NCI-H2196 treated with DMSO at 0.1 percent for 48 hours (cell line): ENCODE results near the gene ALG2.
"Not testable (repeated sequence)": the region's sequence is repeated elsewhere in the genome, so short reads cannot be mapped to it uniquely, and the experiment has no call there.

Experiments used
- DNase-seq: peaks from one replicate; lab custom pipeline; 2025; ENCODE audit not compliant: unreplicated experiment; lab: John Stamatoyannopoulos, UW

The ALG2 gene

DNA sequence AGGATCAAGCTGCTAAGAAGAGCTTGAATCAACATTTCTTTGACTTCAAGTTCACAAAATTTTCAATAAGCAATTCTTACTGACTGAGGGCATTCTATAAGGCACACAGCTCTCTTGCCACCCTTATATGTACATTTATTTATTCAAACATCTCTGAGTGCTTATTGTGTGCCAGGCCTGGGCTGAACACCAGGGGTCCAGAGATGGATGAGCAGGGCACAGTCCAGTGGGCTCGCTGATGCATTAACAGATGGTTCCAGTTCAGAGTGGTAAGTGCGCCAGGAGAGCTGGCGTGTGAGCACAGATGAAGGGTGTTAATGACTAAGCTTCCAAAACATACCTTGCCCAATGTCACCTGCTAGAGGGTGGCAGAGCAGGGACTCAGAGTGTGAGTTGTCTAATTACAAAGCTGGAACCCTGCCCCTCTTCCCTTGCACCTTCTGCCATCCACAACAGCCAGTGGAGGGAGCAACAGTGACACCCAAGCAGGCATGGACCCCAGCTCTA, 24.6 kb downstream of the ALG2 start:
- DNase-seq: no peak

GRCh38 chr9:99196484-99196883, 25.3 kb downstream of the ALG2 start:
- not testable (repeated sequence) for DNase-seq

GRCh38 chr9:99193466-99193821, 28.3 kb downstream of the ALG2 start:
- DNase-seq: no peak

GRCh38 chr9:99192786-99193465, 28.8 kb downstream of the ALG2 start:
- DNase-seq: no peak

GRCh38 chr9:99190597-99191283, 31.0 kb downstream of the ALG2 start:
- no peak for DNase-seq

DNA sequence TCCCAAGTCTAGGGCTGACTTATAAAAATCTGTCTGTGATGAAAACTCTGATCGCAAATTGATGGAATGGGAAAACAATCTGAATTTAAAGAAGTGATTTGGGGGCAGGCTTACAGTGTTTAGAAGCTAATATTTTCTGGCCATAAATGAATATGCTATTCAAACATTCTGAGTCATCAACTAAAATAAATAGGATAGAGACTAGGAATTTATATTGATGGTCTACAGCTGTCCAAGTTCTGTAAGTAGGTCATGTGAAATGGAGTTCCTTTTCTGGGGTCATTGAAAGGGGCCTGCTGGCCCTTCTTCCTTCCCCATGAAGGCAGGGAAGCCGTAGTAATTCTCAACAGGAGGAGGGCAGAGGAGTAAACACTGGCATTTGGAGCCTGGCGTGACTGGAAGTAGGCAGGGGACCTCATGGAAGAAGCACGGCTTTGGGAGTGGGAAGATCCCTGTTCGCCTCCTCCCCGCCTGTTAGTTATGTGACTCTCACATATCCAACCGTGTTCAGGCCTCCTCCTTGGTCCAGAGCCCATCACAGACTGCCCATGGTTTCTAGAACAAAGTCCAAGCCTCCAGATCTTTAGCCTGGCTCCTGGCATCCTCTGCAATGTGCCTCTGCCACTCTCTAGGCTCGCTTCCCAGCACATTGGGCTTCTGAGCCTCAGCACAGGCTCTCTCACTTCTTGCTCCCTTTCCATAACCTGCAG, 31.7 kb downstream of the ALG2 start:
- DNase-seq: no peak

GRCh38 chr9:99189186-99189585, 32.6 kb downstream of the ALG2 start:
- no peak for DNase-seq

- DNase-seq: no peak
Observed at GRCh38 chr9:99187311-99187710, 34.4 kb downstream of the ALG2 start.

DNA sequence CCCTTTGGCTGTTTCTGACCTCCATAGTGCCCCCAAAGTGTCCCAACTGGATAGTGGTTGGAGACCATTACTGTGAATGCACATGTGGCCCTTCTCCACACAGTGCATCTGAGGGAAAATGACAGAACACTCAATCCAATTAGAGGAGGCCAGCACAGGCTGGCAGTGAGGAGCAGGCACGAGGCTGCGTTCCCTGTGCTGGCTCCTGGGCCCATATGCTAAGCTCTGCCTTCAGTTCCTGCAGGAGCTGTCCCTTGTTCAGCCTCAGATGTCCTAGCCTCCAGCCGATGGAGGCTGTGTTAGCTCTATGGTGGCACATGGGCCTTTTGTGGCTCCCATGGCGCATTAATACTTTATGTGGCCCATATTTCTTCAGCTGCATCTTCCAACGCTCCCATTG, 35.8 kb downstream of the ALG2 start:
- no peak for DNase-seq

GRCh38 chr9:99185348-99185632, 36.5 kb downstream of the ALG2 start:
- no peak for DNase-seq

GRCh38 chr9:99184475-99185347, 37.0 kb downstream of the ALG2 start:
- DNase-seq: peak; percentile 79

DNA sequence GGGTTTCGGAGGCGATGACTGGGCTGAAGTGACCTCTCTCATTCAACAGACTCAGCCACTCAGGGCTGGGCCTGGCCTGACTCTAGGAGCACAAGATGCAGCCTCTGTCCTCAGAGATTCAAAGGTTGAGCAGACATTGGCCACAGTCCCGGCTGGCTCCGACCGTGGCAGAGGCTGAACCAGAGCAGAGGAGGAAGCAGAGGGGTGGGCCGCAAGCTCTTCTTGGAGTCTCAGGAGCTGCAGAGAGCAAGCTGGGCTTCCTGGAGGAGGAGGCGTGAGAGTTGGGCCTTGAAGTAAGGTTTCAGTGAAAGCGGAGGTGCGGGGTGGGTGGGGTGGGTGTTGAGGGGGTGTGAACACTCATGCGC, 37.6 kb downstream of the ALG2 start:
- no peak for DNase-seq

GRCh38 chr9:99183616-99184015, 38.1 kb downstream of the ALG2 start:
- no peak for DNase-seq

DNA sequence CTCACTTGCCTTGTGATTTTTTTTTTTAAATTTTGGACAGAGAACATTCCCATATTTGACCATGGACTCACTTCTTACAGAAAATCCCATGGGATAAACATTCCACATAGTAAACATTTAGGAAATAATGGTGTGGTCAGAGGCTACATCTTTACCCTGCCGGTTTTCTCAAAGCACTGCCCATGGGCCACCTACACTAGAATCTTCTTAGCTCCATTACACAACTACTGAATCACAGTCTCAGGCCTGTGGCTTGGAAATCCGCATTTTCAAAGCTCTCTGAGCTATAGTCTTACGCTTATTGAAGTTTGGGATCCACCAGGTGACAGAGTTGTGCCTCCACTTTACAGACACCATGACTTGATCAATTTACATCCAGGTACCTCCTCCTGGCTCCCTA, 39.4 kb downstream of the ALG2 start:
- no peak for DNase-seq

- DNase-seq: no peak
Observed at GRCh38 chr9:99181621-99182020, 40.1 kb downstream of the ALG2 start.

DNA sequence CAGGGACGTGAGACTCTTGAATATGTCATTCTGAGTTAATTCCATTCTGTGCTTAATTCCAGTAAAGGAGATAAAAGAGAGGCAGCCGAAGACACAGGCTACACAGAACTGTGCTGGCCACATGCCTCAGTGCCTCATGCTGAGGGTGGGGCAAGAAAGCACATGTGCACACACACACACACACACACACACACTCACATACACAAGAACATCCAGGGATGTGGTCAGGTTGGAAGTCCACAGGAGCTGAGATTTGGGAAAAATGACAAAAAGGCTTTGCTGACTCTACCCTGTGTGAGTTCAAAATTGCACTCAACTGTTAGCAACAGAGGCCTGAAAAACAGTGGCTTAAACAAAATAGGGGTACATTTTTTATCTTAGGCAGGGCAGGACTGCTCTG, 40.5 kb downstream of the ALG2 start:
- DNase-seq: no peak

DNA sequence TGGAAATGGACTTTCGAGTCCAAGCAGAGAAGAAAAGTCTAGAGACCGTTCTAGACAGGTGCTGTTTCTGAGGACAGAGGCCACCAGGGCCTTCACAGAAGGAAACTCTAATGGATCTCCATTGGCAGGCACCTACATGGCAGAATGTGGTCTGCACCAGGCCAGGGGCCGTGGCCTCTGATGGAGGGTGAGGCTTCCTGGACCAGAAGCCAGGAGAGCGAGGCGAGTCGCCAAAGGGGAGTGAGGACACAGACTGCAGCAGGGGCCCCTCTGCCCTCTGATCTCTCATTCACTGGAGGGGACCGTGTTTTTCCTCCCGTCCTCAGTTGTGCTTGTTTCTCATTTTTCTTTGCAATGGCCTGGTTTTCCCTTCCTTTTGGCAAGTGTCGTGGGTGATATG, 41.1 kb downstream of the ALG2 start:
- no peak for DNase-seq

DNA sequence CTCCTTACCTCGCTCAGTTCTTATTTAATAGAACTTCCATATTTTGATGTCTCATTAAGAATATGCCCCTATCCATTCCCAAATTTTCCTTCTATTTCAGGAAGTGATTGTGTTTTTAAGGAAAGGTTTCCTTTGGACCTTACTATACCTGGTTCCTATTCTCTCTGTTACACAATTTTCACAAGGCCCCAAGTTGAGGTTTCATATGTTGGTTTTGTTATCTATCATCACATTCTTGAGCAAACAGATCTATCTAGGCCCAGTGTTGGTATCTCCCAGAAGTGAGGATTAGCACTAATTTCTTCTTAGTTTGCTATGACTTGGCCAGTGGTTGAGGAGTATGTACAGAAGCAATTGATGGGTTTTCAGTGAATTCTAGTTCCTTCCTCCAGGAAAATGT, 41.5 kb downstream of the ALG2 start:
- DNase-seq: no peak

DNA sequence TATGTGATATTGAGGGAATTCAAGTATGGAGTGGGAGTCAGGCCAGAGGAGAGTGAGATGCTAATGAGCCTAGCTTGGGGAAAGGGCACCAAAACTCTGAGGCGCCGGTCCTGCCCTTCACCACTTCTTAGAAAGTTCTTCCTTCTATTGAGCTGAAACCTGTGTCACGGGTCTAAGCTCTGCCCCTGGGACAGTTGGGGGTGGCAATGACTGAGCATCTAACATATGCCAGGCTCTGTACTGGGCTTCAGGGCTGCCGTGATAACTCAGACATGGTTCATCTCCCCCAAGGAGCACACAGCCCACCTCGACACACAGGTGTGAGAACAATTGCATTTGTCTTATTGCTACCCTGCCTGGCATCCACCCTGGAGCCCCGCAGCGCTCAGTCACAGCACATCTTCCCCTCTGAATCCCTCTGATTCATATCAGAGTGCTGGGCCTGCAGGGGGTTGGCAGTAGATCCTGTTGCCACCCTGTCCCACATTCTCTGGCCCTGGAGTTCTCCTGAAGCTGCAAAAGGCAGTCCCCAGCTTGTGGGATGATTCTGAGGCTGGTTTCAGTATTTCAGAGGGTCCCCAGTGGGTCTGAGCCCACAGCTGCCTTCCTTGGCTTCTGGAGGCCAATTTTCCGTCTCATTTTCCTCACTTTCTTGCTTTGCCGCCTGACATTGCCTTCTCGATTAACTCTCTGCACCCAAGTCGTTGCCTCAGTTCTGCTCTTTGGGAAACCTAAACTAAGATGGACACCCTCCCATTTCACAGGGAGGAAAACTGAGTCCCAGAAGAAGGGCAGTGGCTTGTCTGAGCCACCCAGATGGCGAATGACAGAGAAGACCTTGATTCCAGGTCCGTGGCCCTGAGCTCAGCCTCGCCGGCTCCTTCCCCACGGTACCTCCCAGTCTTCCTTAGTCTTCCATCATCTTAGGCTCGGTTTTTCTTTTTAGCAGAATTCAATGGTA, 42.5 kb downstream of the ALG2 start:
- no peak for DNase-seq

DNA sequence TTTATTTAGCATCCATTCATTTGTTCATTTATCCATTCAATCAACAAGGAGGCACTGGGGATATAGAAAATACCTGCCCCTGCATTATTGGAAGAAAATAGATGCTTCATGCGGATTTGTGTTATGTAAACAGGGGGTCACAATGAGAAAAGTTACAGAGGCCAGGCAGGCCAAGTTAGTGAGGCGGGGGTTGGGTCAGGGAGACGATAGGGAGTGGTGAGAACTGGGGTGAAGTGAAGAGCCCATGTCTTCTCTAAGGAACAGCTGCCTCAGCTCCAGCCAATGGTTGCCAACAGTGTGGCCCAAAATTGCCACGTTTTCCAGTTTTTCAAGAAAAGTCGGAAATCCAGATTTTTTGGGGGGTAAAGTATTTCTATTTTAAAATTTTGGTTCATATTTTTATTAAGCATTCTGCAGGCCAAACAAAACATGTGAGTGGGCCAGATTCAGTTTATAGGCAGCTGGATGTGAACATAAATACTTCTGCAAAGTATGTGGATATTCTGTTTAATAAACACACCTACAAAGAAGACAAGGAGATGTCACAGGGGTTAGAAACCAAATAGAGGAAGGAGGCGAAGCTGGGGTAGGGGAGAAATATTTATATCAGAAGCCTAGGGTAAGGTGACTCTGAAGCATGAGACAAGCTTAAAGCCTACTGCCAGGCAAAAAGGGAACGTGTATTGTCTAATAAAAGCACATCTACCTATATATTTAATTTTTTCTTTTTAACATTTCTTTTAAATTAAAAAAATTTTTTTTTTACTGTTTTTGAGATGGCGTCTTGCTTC, 44.0 kb downstream of the ALG2 start:
- no peak for DNase-seq
